Chondrocyte (in vitro differentiated cells): Measurements from ENCODE around the gene PDK3. TPM values are rescaled to one million over a fixed set of nuclear protein-coding genes. Genes with fewer than 3 reads are reported as not detected.

ENCODE experiments used
- DNase-seq: peaks from one replicate; pipeline ENCODE4 v3.0.0; 2021; ENCODE audit warnings: mixed read lengths, low spot score
- H3K27ac Mint-ChIP-seq: one replicate; pipeline ENCODE4 v1.8.0; 2021; ENCODE audit warnings: mild to moderate bottlenecking, moderate library complexity, mixed read lengths; ENCODE audit not compliant: unreplicated experiment
- H3K27me3 Mint-ChIP-seq: 2 replicates; pipeline ENCODE4 v1.8.0; 2021; ENCODE audit warnings: low read depth, mixed read lengths
- H3K36me3 Mint-ChIP-seq: 2 replicates; pipeline ENCODE4 v1.8.0; 2021; ENCODE audit warnings: low read depth, mixed read lengths
- H3K4me1 Mint-ChIP-seq: 2 replicates; pipeline ENCODE4 v1.8.0; 2021; ENCODE audit warnings: low read depth, mild to moderate bottlenecking, mixed read lengths
- H3K4me3 Mint-ChIP-seq: one replicate; pipeline ENCODE4 v1.8.0; 2021; ENCODE audit warnings: mild to moderate bottlenecking, moderate library complexity, mixed read lengths; ENCODE audit not compliant: unreplicated experiment
- H3K9me3 Mint-ChIP-seq: 2 replicates; pipeline ENCODE4 v1.8.0; 2021; ENCODE audit warnings: low read depth, mixed read lengths
- CTCF ChIP-seq: fragments of 200-600 bp; sonication (generic); IDR thresholded peaks from 2 replicates; pipeline ENCODE4 v1.5.0; 2021; ENCODE audit warnings: antibody characterized with exemption, mild to moderate bottlenecking, moderate library complexity
- total RNA-seq: library from RNA; stranded (reverse); gene quantifications from 3 replicates; pipeline ENCODE4 v1.2.1, GENCODE V29; 2021

Gene PDK3
- total RNA-seq, 1 donor from 2014 or later: 44.1 TPM

GRCh38 chrX:24567169-24567568, 102.1 kb downstream of the PDK3 start:
- H3K4me3 Mint-ChIP-seq: no peak overlapping the region
- H3K27me3 Mint-ChIP-seq: no peaks in the 10 kb centered on the region
- no peak for DNase-seq
- TF ChIP-seq CTCF: no peak
- peaks cover 38% of the 10 kb centered on the region for H3K4me1 Mint-ChIP-seq
- H3K9me3 Mint-ChIP-seq: no peaks in the 10 kb centered on the region
- no peaks in the 10 kb centered on the region for H3K36me3 Mint-ChIP-seq
- H3K27ac Mint-ChIP-seq: peak overlapping the region; percentile 55

DNA sequence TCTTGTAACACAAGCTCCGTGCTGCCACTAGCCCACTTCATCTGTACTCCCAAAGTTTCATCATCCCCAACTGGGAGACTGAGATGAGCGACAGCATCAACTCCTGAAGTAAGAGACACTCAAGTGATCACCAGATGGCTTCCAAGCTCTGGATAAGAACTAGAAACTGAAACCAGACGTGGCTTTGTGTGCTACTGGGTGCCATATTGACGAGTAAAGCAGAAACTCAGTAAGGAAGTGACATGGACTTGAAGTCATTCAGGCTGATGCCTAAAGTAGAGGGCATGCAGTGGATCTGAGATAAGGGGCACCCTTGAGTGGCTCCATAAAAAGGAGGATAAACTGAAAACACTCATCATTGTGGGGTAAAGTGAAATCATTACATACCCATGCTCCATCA, 109.7 kb downstream of the PDK3 start:
- no peak overlapping the region for H3K4me3 Mint-ChIP-seq
- no peaks in the 10 kb centered on the region for H3K9me3 Mint-ChIP-seq
- no peak overlapping the region for H3K27ac Mint-ChIP-seq
- peaks cover 3% of the 10 kb centered on the region for H3K36me3 Mint-ChIP-seq
- DNase-seq: no peak
- H3K4me1 Mint-ChIP-seq: no peaks in the 10 kb centered on the region
- no peak for TF ChIP-seq CTCF
- no peaks in the 10 kb centered on the region for H3K27me3 Mint-ChIP-seq

GRCh38 chrX:24575496-24575895, 110.4 kb downstream of the PDK3 start:
- no peak overlapping the region for H3K4me3 Mint-ChIP-seq
- no peak overlapping the region for H3K27ac Mint-ChIP-seq
- no peak for TF ChIP-seq CTCF
- DNase-seq: no peak
- H3K9me3 Mint-ChIP-seq: no peaks in the 10 kb centered on the region
- no peaks in the 10 kb centered on the region for H3K27me3 Mint-ChIP-seq
- no peaks in the 10 kb centered on the region for H3K4me1 Mint-ChIP-seq
- H3K36me3 Mint-ChIP-seq: peaks cover 3% of the 10 kb centered on the region

DNA sequence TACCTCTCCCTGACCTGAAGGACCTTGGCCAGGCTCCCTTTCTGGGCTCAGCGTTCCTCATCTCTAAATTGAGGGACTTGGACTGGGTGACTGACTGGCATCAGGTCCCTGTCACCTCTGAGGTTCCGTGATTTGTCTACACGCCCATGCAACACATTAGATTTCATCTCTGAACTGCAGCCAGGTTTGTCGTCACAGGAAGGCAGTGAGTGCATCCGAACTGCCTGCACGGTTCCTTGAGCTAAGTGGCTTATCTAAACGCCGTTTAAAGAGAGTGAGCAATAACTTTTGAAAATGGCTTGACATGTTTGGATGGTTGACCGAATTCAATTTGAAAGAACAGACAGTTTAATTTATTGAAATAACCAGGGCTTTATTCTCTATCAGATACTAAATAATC, 112.0 kb downstream of the PDK3 start:
- peaks cover 3% of the 10 kb centered on the region for H3K36me3 Mint-ChIP-seq
- H3K4me1 Mint-ChIP-seq: no peaks in the 10 kb centered on the region

More for the DNA sequence above, 112.0 kb downstream of the PDK3 start:
- H3K27me3 Mint-ChIP-seq: no peaks in the 10 kb centered on the region
- TF ChIP-seq CTCF: no peak
- no peak overlapping the region for H3K27ac Mint-ChIP-seq
- H3K4me3 Mint-ChIP-seq: no peak overlapping the region
- DNase-seq: no peak
- no peaks in the 10 kb centered on the region for H3K9me3 Mint-ChIP-seq

Other genes with a start within 250 kb of the PDK3 start
- not detected in 3 replicates for gene SUPT20HL2, start 151.2 kb upstream of the PDK3 start, total RNA-seq
- not detected in 3 replicates for gene SUPT20HL1, start 104.6 kb upstream of the PDK3 start, total RNA-seq
- 3.1 to 7.1 TPM (median 4.5 TPM) in 3 replicates for gene PCYT1B, start 182.1 kb downstream of the PDK3 start, total RNA-seq
- 10.8 to 24.0 TPM (median 12.4 TPM) in 3 replicates for gene POLA1, start 228.6 kb downstream of the PDK3 start, total RNA-seq